Stimulated activated naive CD8-positive, alpha-beta T cell treated with anti-CD3 and anti-CD28 coated beads, Interleukin-15, Interleukin-2, amounts not matched to agents 100 ng/mL and 50 ng/mL, for 24 hours (primary cell): Measurements from ENCODE around the gene INSYN2B.

Experiments
- H3K27ac Mint-ChIP-seq: one replicate; pipeline ENCODE4 v1.8.0; 2021; ENCODE audit warnings: mild to moderate bottlenecking, mixed read lengths
- H3K27me3 Mint-ChIP-seq: one replicate; pipeline ENCODE4 v1.8.0; 2021; ENCODE audit warnings: mixed read lengths
- H3K36me3 Mint-ChIP-seq: one replicate; pipeline ENCODE4 v1.8.0; 2021; ENCODE audit warnings: low read depth, mixed read lengths
- H3K4me1 Mint-ChIP-seq: one replicate; pipeline ENCODE4 v1.8.0; 2021; ENCODE audit warnings: low read depth, mixed read lengths
- H3K4me3 Mint-ChIP-seq: one replicate; pipeline ENCODE4 v1.8.0; 2021; ENCODE audit warnings: mild to moderate bottlenecking, mixed read lengths
- H3K9me3 Mint-ChIP-seq: one replicate; pipeline ENCODE4 v1.8.0; 2021; ENCODE audit warnings: mixed read lengths

The INSYN2B gene

GRCh38 chr5:169875091-169875728 is 105.1 kb downstream of the INSYN2B start:
- H3K4me1 Mint-ChIP-seq, result peaks cover 8% of the 10 kb centered on the region
- H3K36me3 Mint-ChIP-seq, result peaks cover 40% of the 10 kb centered on the region
- H3K27ac Mint-ChIP-seq, result no peak overlapping the region
- H3K9me3 Mint-ChIP-seq, result no peaks in the 10 kb centered on the region
- H3K27me3 Mint-ChIP-seq, result no peaks in the 10 kb centered on the region
- H3K4me3 Mint-ChIP-seq, result no peak overlapping the region

GRCh38 chr5:169874621-169875020 is 105.7 kb downstream of the INSYN2B start:
- peaks cover 46% of the 10 kb centered on the region for H3K36me3 Mint-ChIP-seq
- H3K27me3 Mint-ChIP-seq, result no peaks in the 10 kb centered on the region
- no peaks in the 10 kb centered on the region for H3K9me3 Mint-ChIP-seq
- H3K27ac Mint-ChIP-seq, result no peak overlapping the region
- no peak overlapping the region for H3K4me3 Mint-ChIP-seq
- H3K4me1 Mint-ChIP-seq, result peaks cover 8% of the 10 kb centered on the region

- no peaks in the 10 kb centered on the region for H3K9me3 Mint-ChIP-seq
- no peaks in the 10 kb centered on the region for H3K27me3 Mint-ChIP-seq
- no peak overlapping the region for H3K4me3 Mint-ChIP-seq
- peaks cover 47% of the 10 kb centered on the region for H3K36me3 Mint-ChIP-seq
- peaks cover 8% of the 10 kb centered on the region for H3K4me1 Mint-ChIP-seq
- no peak overlapping the region for H3K27ac Mint-ChIP-seq
These were observed 106.7 kb downstream of the INSYN2B start for GRCh38 chr5:169873642-169874041.

GRCh38 chr5:169871826-169872490 is 108.3 kb downstream of the INSYN2B start:
- Mint-ChIP-seq H3K4me3 (no peak overlapping the region), H3K4me1 (peaks cover 8% of the 10 kb centered on the region), H3K27ac (no peak overlapping the region), H3K27me3 (no peaks in the 10 kb centered on the region), H3K9me3 (no peaks in the 10 kb centered on the region), H3K36me3 (peaks cover 46% of the 10 kb centered on the region)

GRCh38 chr5:169870211-169870610 is 110.1 kb downstream of the INSYN2B start:
- H3K27me3 Mint-ChIP-seq, result no peaks in the 10 kb centered on the region
- no peaks in the 10 kb centered on the region for H3K4me1 Mint-ChIP-seq
- peak overlapping the region; percentile 29 for H3K27ac Mint-ChIP-seq
- no peaks in the 10 kb centered on the region for H3K9me3 Mint-ChIP-seq
- H3K36me3 Mint-ChIP-seq, result peaks cover 42% of the 10 kb centered on the region
- H3K4me3 Mint-ChIP-seq, result no peak overlapping the region

GRCh38 chr5:169869066-169869465 is 111.2 kb downstream of the INSYN2B start:
- peaks cover 50% of the 10 kb centered on the region for H3K36me3 Mint-ChIP-seq
- H3K4me1 Mint-ChIP-seq, result no peaks in the 10 kb centered on the region
- H3K4me3 Mint-ChIP-seq, result no peak overlapping the region
- H3K9me3 Mint-ChIP-seq, result no peaks in the 10 kb centered on the region
- H3K27ac Mint-ChIP-seq, result no peak overlapping the region
- H3K27me3 Mint-ChIP-seq, result no peaks in the 10 kb centered on the region

GRCh38 chr5:169867347-169867746 is 112.9 kb downstream of the INSYN2B start:
- Mint-ChIP-seq H3K4me1 (no peaks in the 10 kb centered on the region), H3K36me3 (peaks cover 47% of the 10 kb centered on the region)

GRCh38 chr5:169864483-169864882 is 115.8 kb downstream of the INSYN2B start:
- Mint-ChIP-seq H3K36me3 (peaks cover 51% of the 10 kb centered on the region), H3K9me3 (no peaks in the 10 kb centered on the region), H3K27ac (no peak overlapping the region), H3K27me3 (no peaks in the 10 kb centered on the region), H3K4me3 (no peak overlapping the region), H3K4me1 (no peaks in the 10 kb centered on the region)

More at GRCh38 chr5:169867347-169867746, 112.9 kb downstream of the INSYN2B start:
- Mint-ChIP-seq H3K27me3 (no peaks in the 10 kb centered on the region), H3K27ac (no peak overlapping the region), H3K4me3 (no peak overlapping the region), H3K9me3 (no peaks in the 10 kb centered on the region)

GRCh38 chr5:169862391-169862811 is 117.9 kb downstream of the INSYN2B start:
- Mint-ChIP-seq H3K4me3 (no peak overlapping the region), H3K4me1 (peaks cover 7% of the 10 kb centered on the region), H3K36me3 (peaks cover 46% of the 10 kb centered on the region), H3K27ac (no peak overlapping the region), H3K9me3 (no peaks in the 10 kb centered on the region), H3K27me3 (no peaks in the 10 kb centered on the region)

- H3K9me3 Mint-ChIP-seq, result no peaks in the 10 kb centered on the region
- H3K36me3 Mint-ChIP-seq, result peaks cover 49% of the 10 kb centered on the region
- peak overlapping the region; percentile 62 for H3K27ac Mint-ChIP-seq
- no peak overlapping the region for H3K4me3 Mint-ChIP-seq
- H3K4me1 Mint-ChIP-seq, result peaks cover 11% of the 10 kb centered on the region
- no peaks in the 10 kb centered on the region for H3K27me3 Mint-ChIP-seq
These were observed 118.4 kb downstream of the INSYN2B start for GRCh38 chr5:169861934-169862333.

- H3K36me3 Mint-ChIP-seq, result peaks cover 46% of the 10 kb centered on the region
- H3K27ac Mint-ChIP-seq, result no peak overlapping the region
- peaks cover 13% of the 10 kb centered on the region for H3K4me1 Mint-ChIP-seq
- H3K4me3 Mint-ChIP-seq, result no peak overlapping the region
- H3K9me3 Mint-ChIP-seq, result no peaks in the 10 kb centered on the region
- H3K27me3 Mint-ChIP-seq, result no peaks in the 10 kb centered on the region
These were observed 118.9 kb downstream of the INSYN2B start for GRCh38 chr5:169861433-169861832.

- Mint-ChIP-seq H3K4me1 (peaks cover 22% of the 10 kb centered on the region), H3K4me3 (no peak overlapping the region), H3K27me3 (no peaks in the 10 kb centered on the region), H3K36me3 (peaks cover 55% of the 10 kb centered on the region), H3K27ac (no peak overlapping the region), H3K9me3 (no peaks in the 10 kb centered on the region)
These were observed 119.7 kb downstream of the INSYN2B start for GRCh38 chr5:169860585-169860984.

- H3K27me3 Mint-ChIP-seq, result no peaks in the 10 kb centered on the region
- peaks cover 27% of the 10 kb centered on the region for H3K4me1 Mint-ChIP-seq
- H3K4me3 Mint-ChIP-seq, result no peak overlapping the region
- H3K9me3 Mint-ChIP-seq, result no peaks in the 10 kb centered on the region
- peaks cover 69% of the 10 kb centered on the region for H3K36me3 Mint-ChIP-seq
- H3K27ac Mint-ChIP-seq, result no peak overlapping the region
These were observed 123.7 kb downstream of the INSYN2B start for GRCh38 chr5:169856571-169856970.

GRCh38 chr5:169851321-169851850 is 128.9 kb downstream of the INSYN2B start:
- Mint-ChIP-seq H3K27me3 (no peaks in the 10 kb centered on the region), H3K36me3 (peaks cover 87% of the 10 kb centered on the region), H3K4me1 (peaks cover 14% of the 10 kb centered on the region), H3K4me3 (no peak overlapping the region), H3K9me3 (peaks cover 19% of the 10 kb centered on the region), H3K27ac (no peak overlapping the region)

- peaks cover 19% of the 10 kb centered on the region for H3K9me3 Mint-ChIP-seq
- no peak overlapping the region for H3K4me3 Mint-ChIP-seq
- no peaks in the 10 kb centered on the region for H3K27me3 Mint-ChIP-seq
- peaks cover 4% of the 10 kb centered on the region for H3K4me1 Mint-ChIP-seq
- peaks cover 87% of the 10 kb centered on the region for H3K36me3 Mint-ChIP-seq
- H3K27ac Mint-ChIP-seq, result no peak overlapping the region
These were observed 129.9 kb downstream of the INSYN2B start for GRCh38 chr5:169850409-169850808.
